HG03469 (cell line): ENCODE results near the gene ADGRD1.
"Not testable (repeated sequence)": the region's sequence is repeated elsewhere in the genome, so short reads cannot be mapped to it uniquely, and the experiment has no call there.

Experiments used
- ATAC-seq: cut with Tn5 transposase; IDR thresholded peaks from one replicate; pipeline ENCODE4 v1.9.1; 2021; ENCODE audit warnings: mild to moderate bottlenecking, moderate library complexity, moderate number of reproducible peaks; ENCODE audit not compliant: unreplicated experiment

The ADGRD1 gene

DNA sequence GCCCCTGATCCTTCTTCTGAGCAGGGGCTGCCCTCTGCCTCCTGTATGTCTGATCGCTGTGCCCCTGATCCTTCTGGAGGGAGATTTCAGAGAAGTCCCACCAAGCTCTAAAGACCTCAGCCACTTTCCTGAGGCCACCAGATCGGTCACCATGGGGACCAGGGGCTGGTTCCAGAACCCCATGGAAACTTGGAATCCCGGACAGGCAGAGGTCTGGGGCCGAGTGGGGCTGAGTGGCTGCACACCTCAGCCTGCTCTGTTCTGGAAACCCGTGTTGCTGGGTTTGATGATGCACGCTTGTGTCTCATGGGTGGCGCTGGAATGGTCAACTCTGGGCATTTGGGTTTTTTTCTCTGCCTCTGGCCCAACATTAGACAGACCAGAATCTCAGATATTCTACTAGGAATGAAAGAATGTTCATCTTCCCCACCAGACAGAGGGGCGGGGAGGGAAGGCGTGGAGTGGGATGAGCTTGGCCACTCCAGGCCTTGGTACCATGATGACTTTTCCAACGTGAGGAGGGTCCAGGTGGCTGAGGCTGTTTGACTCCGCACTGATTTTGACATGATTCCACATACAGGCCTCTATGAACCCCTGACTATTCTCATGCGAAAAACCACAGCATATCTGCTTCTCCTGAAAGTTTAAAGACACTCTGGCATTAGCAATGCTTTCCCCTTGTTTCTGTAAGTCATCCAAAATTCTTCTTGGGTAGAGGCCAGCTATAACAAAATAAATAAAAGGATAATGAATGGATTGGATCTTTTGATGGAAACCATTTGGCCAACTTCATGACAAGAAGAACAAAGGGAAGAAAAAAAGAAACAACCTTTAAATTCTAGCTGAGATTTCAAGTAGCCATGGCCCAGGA, 114.5 kb downstream of the ADGRD1 start:
- ATAC-seq = no peak

DNA sequence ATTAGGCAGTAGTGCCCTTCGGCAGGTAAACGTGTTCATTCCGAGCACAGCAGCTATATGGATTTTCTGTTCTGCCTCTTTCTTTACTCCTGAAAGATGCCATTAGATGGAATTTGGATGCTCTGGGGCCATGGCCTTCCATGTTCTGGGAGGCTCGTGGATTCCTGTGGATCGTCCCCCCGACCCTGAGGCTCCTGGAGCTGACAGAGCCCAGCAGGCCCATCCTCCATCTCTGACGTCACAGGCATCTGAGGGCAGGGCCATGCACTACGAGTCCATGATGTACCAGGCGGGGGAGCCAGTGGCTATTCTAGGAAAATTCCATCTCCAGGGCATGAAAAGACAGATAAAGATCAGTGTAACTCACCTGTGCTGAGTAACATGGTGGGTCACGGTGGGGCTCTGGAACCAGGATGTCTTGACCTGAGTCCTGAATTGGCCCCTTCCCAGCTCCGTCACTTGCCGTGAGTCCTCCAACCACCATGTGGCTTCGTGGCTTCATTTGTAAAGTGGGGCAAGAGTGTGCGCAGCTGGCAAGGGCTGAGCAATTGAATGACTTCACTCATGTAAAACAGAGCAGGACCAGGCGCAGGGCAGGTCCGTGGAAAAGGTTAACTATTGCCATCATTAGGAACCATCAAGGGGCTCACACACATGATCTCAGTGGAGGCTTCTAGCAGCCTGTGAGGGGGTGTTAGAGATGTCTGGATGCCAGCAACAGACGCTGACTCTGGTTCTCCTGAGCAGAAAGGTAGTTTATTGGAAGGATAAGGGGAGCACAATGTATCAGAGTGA, 115.4 kb downstream of the ADGRD1 start:
- ATAC-seq = not testable (repeated sequence)

DNA sequence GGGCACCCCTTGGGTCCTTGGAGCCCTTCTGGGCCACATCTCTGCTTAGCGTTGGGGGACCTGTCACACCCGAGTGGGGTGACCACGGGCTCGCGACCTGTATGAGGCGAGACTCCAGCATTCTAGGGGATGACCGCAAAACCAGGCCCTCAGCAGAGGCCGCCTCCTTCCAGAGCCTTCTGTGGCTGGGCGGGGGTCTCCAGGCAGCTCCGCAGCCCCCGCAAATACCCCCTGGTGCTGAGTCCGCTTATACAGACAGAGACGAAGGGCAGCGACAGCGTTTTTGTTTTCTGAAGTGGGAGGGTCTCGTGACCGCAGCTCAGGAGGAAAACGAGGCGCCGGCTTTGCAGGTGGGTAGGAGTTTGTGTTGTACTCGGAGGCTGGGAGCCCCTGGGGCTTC, 116.4 kb downstream of the ADGRD1 start:
- ATAC-seq = not testable (repeated sequence)

DNA sequence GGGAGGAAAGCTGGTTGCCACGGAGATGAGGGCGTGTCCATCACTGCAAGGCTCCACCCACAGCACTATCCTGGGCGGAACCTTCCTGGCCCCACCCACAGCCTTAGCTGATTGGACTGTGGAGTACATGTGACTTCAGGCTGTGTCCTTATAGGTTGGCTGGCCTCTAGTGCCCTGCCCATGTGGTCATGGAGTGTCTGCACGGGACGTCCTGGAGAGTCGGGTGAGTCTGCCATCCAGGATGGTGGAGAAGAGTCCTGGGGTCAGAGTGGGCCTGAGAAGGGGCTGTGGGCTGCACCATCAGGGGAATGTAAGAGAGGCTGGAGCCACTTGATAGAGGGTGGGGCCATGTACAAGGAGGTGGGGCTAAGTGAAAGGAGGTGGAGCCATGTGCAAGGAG, 117.0 kb downstream of the ADGRD1 start:
- not testable (repeated sequence) for ATAC-seq

- not testable (repeated sequence) for ATAC-seq
Measured at GRCh38 chr12:131071234-131071820, 117.6 kb downstream of the ADGRD1 start.

DNA sequence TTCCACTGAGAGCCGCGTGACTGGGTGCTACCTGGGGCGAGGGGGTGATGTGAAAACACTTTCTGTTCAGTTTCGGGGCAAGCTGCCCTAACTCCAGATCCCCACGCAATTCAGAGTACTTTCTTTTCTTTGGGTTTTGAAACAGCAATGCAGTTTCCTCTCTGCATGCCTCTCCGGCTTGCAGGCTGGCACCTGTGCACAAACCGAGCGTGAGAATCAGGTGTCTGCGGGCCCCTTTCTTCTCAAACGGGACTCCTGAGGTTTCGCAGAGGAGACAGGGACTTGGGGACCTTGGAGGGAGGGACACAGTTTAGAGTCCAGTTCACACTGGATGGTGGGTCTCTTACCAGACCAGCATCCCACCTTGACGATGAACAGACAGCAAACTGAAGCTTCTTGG, 118.2 kb downstream of the ADGRD1 start:
- ATAC-seq = not testable (repeated sequence)

- no peak for ATAC-seq
Measured at GRCh38 chr12:131072451-131073230, 118.9 kb downstream of the ADGRD1 start.

GRCh38 chr12:131074221-131075083, 120.7 kb downstream of the ADGRD1 start:
- ATAC-seq = no peak

DNA sequence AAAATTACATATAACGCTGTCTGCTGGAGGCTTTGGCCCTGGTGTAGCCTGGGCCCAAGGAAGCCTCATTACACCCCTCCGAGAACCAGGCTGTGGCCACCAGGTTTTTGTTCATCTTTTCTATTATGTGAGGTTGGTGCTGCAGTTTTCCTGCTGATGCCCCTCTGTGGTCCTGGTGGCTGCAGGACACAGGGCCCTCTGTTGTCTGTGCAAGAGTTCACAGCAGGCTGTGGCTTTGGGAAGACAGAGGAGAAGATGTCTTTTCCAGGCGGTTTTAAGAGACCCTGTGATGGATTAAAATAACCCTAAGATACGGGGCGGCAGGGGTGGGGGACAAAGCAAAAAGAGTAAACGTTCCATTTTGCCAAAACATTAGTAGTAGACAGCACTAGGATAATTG, 121.5 kb downstream of the ADGRD1 start:
- no peak for ATAC-seq

DNA sequence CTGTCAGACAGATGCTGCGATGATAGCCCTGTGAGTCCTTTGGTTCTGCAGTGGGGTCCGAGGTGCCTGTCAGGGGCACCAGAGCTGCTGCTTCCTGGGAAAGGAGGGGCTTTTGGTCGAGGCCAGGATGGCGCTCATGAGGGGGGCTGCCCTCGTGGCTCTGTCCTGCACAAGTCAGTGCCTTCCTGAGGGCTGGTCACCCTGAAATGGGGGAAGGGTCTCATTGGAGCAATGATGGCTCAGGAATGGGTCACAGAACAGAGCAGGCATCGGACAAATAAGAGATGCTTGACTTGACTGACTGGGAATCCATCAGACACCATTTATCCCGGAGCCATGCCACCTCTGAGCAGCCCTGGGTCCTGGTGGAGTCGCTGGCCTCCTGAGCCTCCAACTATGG, 121.9 kb downstream of the ADGRD1 start:
- no peak for ATAC-seq

GRCh38 chr12:131076296-131076695, 122.6 kb downstream of the ADGRD1 start:
- no peak for ATAC-seq

DNA sequence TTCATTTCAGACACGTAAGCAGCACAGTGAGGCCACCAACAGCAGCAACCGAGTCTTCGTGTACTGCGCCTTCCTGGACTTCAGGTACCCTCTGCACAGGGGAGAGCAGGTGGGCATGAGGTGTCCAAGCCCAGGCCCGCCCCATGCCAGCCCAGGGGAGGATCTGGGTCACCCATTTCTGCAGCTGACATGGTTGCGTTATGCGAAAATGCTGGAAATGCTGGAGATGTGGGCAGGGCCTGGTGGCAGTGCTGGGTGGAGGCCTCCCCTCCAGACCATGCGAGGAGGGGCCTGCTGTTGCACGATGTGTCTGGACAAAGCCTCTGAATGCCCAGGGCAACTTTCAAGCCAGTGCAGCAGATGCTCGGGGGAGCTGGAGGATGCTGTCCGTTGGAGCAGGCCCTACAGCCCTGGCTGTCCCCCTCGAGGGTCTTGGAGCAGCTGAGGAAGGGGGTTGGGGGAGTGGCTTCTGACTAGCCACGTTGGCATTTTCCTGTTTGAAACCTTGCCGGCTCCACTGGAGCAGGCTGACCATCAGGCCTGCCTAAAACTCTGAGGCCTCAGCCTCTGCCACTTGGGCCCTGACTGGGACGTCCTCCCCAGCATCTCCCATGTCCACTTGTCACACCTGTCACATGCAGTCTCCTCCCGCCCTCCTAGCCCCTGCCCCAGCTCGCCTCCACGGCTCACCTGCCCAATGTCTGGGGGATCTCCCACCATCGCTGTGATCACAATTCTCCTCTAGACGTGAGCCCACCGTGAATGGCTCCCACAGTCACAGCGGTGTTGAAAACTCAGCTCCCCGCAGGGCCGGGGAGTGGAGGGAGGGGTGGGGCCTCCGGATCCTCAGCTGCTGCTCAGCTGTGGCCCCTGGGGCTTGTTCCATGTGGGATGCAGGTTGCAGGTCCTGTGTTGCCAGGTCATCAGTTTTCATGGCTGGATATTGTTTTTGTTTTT, 123.4 kb downstream of the ADGRD1 start:
- ATAC-seq = no peak

- no peak for ATAC-seq
Measured at GRCh38 chr12:131077931-131078391, 124.3 kb downstream of the ADGRD1 start.

DNA sequence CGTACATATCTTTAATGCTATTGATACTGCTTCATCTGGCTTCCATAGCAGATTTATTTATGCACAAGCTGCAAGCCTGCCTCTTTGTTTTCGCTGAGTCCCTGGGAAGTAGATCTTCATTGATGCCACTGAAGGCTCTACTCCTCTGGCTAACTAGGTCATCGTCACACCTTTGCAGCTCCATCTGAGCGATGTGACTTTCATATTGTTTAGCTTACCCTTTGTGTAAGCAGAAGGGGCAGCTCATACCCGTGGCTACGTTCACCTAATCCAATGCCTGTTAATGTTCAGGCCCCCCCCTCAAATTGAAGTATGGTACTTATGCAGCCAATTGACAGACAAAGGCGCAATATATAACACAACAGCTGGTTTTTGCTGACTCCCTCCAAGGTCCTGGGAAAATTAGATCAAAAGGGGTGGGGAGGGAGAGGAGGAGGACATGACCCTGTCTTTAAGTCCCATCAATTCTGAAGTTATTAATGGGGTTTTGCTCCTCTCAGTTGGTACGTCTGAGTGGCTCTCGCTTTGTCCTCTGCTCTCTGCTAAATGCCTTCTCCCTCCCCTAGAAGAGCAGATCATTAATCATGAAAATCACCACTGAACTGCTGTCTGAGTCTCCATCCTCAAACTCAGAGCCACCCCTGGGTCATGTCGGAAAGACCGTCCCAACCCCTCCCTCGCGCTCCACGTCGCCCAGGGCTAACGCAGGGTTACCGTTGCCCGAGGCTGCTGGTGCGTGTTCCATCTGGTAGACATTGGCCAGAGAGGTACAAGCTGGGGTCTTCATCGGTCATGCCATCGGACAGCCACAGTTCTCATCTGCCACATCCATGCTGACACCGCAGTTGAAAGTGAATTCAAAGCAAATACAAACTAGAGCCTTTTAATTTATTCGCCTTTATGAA, 128.8 kb downstream of the ADGRD1 start:
- ATAC-seq = no peak

GRCh38 chr12:131084341-131085011, 130.8 kb downstream of the ADGRD1 start:
- no peak for ATAC-seq

DNA sequence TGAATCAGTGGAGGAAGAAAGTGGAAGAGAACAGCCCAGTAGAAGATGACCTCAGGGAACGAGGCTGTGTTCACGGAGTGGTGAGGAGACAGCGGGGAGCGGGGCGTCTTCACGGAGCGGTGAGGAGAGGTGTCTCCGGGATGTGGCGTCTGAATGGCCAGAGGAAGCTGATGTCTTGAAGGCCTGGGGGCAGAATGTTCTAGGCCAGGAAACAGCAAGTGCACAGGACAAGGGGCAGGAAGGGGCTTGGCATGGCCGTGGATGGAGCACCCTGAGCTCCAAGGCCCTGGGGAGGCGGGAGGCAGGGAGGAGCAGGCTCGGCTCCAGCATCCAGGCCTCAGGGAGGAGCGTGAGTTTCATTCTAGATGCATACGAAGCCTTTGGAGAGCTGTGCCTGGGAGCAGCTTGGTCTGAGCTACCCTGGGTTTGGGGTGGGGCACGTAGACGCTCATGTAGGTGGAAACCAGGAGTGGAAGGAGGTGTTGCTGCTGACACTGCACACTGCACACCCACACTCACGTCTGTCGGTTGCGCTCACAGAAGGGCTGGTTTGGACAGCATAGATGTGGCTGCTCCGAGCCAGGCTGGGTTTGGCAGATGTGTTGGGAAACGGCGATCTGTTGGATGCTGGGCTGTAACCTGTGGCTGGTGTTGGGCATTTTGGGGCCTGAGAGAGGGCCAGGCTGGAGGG, 131.6 kb downstream of the ADGRD1 start:
- no peak for ATAC-seq
